ENCODE measurements around the gene LRP1B. TPM values are rescaled to one million over a fixed set of nuclear protein-coding genes. Genes with fewer than 3 reads are reported as not detected.
A peak's percentile ranks its signal among the peaks of the same experiment; 100 is the strongest.

The LRP1B gene
- total and polyA plus RNA-seq, 5 donors from 2014 or later: not detected

GRCh38 chr2:141932261-141932660 is 198.6 kb downstream of the LRP1B start:
- H3K9me3 ChIP-seq (ENCODE audit: control insufficient read depth in 2 of 2, low read length in 2 of 2): no peaks in the 10 kb centered on the region
- H3K4me1 ChIP-seq (ENCODE audit: control insufficient read depth, insufficient read depth, low read length, poor library complexity, severe bottlenecking): no peaks in the 10 kb centered on the region
- H3K9me3 Mint-ChIP-seq: peaks cover 0 to 12% (median 6%) of the 10 kb centered on the region in 7 donors
- no peak overlapping the region for H3K27ac ChIP-seq (ENCODE audit: insufficient read depth, low read length, poor library complexity, severe bottlenecking)
- H3K27me3 ChIP-seq (ENCODE audit: control insufficient read depth, insufficient read depth, low read length): no peaks in the 10 kb centered on the region
- DNase-seq: no peak
- no peaks in the 10 kb centered on the region for H3K4me1 Mint-ChIP-seq
- no peak overlapping the region for H3K4me3 Mint-ChIP-seq
- no peaks in the 10 kb centered on the region for H3K27me3 Mint-ChIP-seq
- no peaks in the 10 kb centered on the region for H3K36me3 Mint-ChIP-seq
- H3K27ac Mint-ChIP-seq: no peak overlapping the region
- no peak overlapping the region for H3K4me3 ChIP-seq (ENCODE audit: low read depth, low read length)
- no peak for ATAC-seq (ENCODE audit: low read depth in 2 of 2)
- H3K36me3 ChIP-seq (ENCODE audit: control insufficient read depth, insufficient read depth, low read length): no peaks in the 10 kb centered on the region

- no peak overlapping the region for H3K27ac Mint-ChIP-seq
- DNase-seq (no peak), ATAC-seq (ENCODE audit: low read depth in 2 of 2) (no peak)
- no peaks in the 10 kb centered on the region for H3K9me3 ChIP-seq (ENCODE audit: control insufficient read depth in 2 of 2, low read length in 2 of 2)
- no peaks in the 10 kb centered on the region for H3K36me3 ChIP-seq (ENCODE audit: control insufficient read depth, insufficient read depth, low read length)
- no peaks in the 10 kb centered on the region for H3K27me3 Mint-ChIP-seq
- H3K27me3 ChIP-seq (ENCODE audit: control insufficient read depth, insufficient read depth, low read length): no peaks in the 10 kb centered on the region
- H3K4me3 Mint-ChIP-seq: no peak overlapping the region
- H3K4me3 ChIP-seq (ENCODE audit: low read depth, low read length): no peak overlapping the region
- H3K4me1 Mint-ChIP-seq: no peaks in the 10 kb centered on the region
- no peaks in the 10 kb centered on the region for H3K4me1 ChIP-seq (ENCODE audit: control insufficient read depth, insufficient read depth, low read length, poor library complexity, severe bottlenecking)
- H3K9me3 Mint-ChIP-seq: peaks cover 0 to 12% (median 6%) of the 10 kb centered on the region in 7 donors
- H3K36me3 Mint-ChIP-seq: no peaks in the 10 kb centered on the region
- no peak overlapping the region for H3K27ac ChIP-seq (ENCODE audit: insufficient read depth, low read length, poor library complexity, severe bottlenecking)
These were observed 199.0 kb downstream of the LRP1B start for GRCh38 chr2:141931797-141932196.

GRCh38 chr2:141930803-141931202 is 200.0 kb downstream of the LRP1B start:
- no peaks in the 10 kb centered on the region for H3K27me3 ChIP-seq (ENCODE audit: control insufficient read depth, insufficient read depth, low read length)
- Mint-ChIP-seq H3K27ac (peak overlapping the region in 1 of 3 donors; percentile 61), H3K36me3 (no peaks in the 10 kb centered on the region), H3K4me1 (no peaks in the 10 kb centered on the region), H3K9me3 (peaks cover 1 to 13% (median 6%) of the 10 kb centered on the region in 7 donors), H3K27me3 (no peaks in the 10 kb centered on the region), H3K4me3 (no peak overlapping the region)
- no peaks in the 10 kb centered on the region for H3K9me3 ChIP-seq (ENCODE audit: control insufficient read depth in 2 of 2, low read length in 2 of 2)
- H3K4me1 ChIP-seq (ENCODE audit: control insufficient read depth, insufficient read depth, low read length, poor library complexity, severe bottlenecking): no peaks in the 10 kb centered on the region
- no peak overlapping the region for H3K4me3 ChIP-seq (ENCODE audit: low read depth, low read length)
- no peak overlapping the region for H3K27ac ChIP-seq (ENCODE audit: insufficient read depth, low read length, poor library complexity, severe bottlenecking)
- no peaks in the 10 kb centered on the region for H3K36me3 ChIP-seq (ENCODE audit: control insufficient read depth, insufficient read depth, low read length)
- no peak for DNase-seq
- ATAC-seq (ENCODE audit: low read depth in 2 of 2): no peak

GRCh38 chr2:141929331-141930252 is 201.2 kb downstream of the LRP1B start:
- no peaks in the 10 kb centered on the region for H3K36me3 ChIP-seq (ENCODE audit: control insufficient read depth, insufficient read depth, low read length)
- Mint-ChIP-seq H3K36me3 (no peaks in the 10 kb centered on the region), H3K4me3 (no peak overlapping the region), H3K9me3 (peaks cover 1 to 15% (median 8%) of the 10 kb centered on the region in 7 donors), H3K4me1 (no peaks in the 10 kb centered on the region), H3K27ac (no peak overlapping the region), H3K27me3 (no peaks in the 10 kb centered on the region)
- no peaks in the 10 kb centered on the region for H3K27me3 ChIP-seq (ENCODE audit: control insufficient read depth, insufficient read depth, low read length)
- H3K9me3 ChIP-seq (ENCODE audit: control insufficient read depth in 2 of 2, low read length in 2 of 2): no peaks in the 10 kb centered on the region
- no peaks in the 10 kb centered on the region for H3K4me1 ChIP-seq (ENCODE audit: control insufficient read depth, insufficient read depth, low read length, poor library complexity, severe bottlenecking)
- no peak overlapping the region for H3K4me3 ChIP-seq (ENCODE audit: low read depth, low read length)
- no peak overlapping the region for H3K27ac ChIP-seq (ENCODE audit: insufficient read depth, low read length, poor library complexity, severe bottlenecking)
- DNase-seq: no peak
- ATAC-seq (ENCODE audit: low read depth in 2 of 2): no peak

- no peaks in the 10 kb centered on the region for H3K27me3 Mint-ChIP-seq
- no peaks in the 10 kb centered on the region for H3K9me3 ChIP-seq (ENCODE audit: control insufficient read depth in 2 of 2, low read length in 2 of 2)
- H3K4me1 ChIP-seq (ENCODE audit: control insufficient read depth, insufficient read depth, low read length, poor library complexity, severe bottlenecking): no peaks in the 10 kb centered on the region
- ATAC-seq (ENCODE audit: low read depth in 2 of 2): no peak
- H3K27me3 ChIP-seq (ENCODE audit: control insufficient read depth, insufficient read depth, low read length): no peaks in the 10 kb centered on the region
- peaks cover 1 to 13% (median 7%) of the 10 kb centered on the region in 7 donors for H3K9me3 Mint-ChIP-seq
- H3K27ac Mint-ChIP-seq: no peak overlapping the region
- no peaks in the 10 kb centered on the region for H3K36me3 Mint-ChIP-seq
- no peak overlapping the region for H3K4me3 ChIP-seq (ENCODE audit: low read depth, low read length)
- no peaks in the 10 kb centered on the region for H3K36me3 ChIP-seq (ENCODE audit: control insufficient read depth, insufficient read depth, low read length)
- no peaks in the 10 kb centered on the region for H3K4me1 Mint-ChIP-seq
- no peak for DNase-seq
- no peak overlapping the region for H3K4me3 Mint-ChIP-seq
- no peak overlapping the region for H3K27ac ChIP-seq (ENCODE audit: insufficient read depth, low read length, poor library complexity, severe bottlenecking)
These were observed 202.3 kb downstream of the LRP1B start for GRCh38 chr2:141928476-141928875.

- Histone ChIP-seq H3K27me3 (ENCODE audit: control insufficient read depth, insufficient read depth, low read length) (no peaks in the 10 kb centered on the region), H3K9me3 (ENCODE audit: control insufficient read depth in 2 of 2, low read length in 2 of 2) (no peaks in the 10 kb centered on the region), H3K4me3 (ENCODE audit: low read depth, low read length) (no peak overlapping the region), H3K36me3 (ENCODE audit: control insufficient read depth, insufficient read depth, low read length) (no peaks in the 10 kb centered on the region), H3K4me1 (ENCODE audit: control insufficient read depth, insufficient read depth, low read length, poor library complexity, severe bottlenecking) (no peaks in the 10 kb centered on the region), H3K27ac (ENCODE audit: insufficient read depth, low read length, poor library complexity, severe bottlenecking) (no peak overlapping the region)
- Mint-ChIP-seq H3K9me3 (peaks cover 1 to 15% (median 7%) of the 10 kb centered on the region in 7 donors), H3K4me1 (no peaks in the 10 kb centered on the region), H3K27ac (no peak overlapping the region), H3K27me3 (no peaks in the 10 kb centered on the region), H3K4me3 (no peak overlapping the region), H3K36me3 (no peaks in the 10 kb centered on the region)
- no peak for ATAC-seq (ENCODE audit: low read depth in 2 of 2)
- DNase-seq: no peak
These were observed 203.3 kb downstream of the LRP1B start for GRCh38 chr2:141927536-141927935.

- H3K9me3 ChIP-seq (ENCODE audit: control insufficient read depth in 2 of 2, low read length in 2 of 2): no peaks in the 10 kb centered on the region
- peaks cover 1 to 20% (median 5%) of the 10 kb centered on the region in 7 donors for H3K9me3 Mint-ChIP-seq
- H3K36me3 ChIP-seq (ENCODE audit: control insufficient read depth, insufficient read depth, low read length): no peaks in the 10 kb centered on the region
- no peak overlapping the region for H3K4me3 ChIP-seq (ENCODE audit: low read depth, low read length)
- no peaks in the 10 kb centered on the region for H3K27me3 Mint-ChIP-seq
- no peaks in the 10 kb centered on the region for H3K27me3 ChIP-seq (ENCODE audit: control insufficient read depth, insufficient read depth, low read length)
- H3K4me1 ChIP-seq (ENCODE audit: control insufficient read depth, insufficient read depth, low read length, poor library complexity, severe bottlenecking): no peaks in the 10 kb centered on the region
- H3K4me3 Mint-ChIP-seq: no peak overlapping the region
- ATAC-seq (ENCODE audit: low read depth in 2 of 2) (no peak), DNase-seq (no peak)
- no peak overlapping the region for H3K27ac Mint-ChIP-seq
- no peaks in the 10 kb centered on the region for H3K4me1 Mint-ChIP-seq
- no peaks in the 10 kb centered on the region for H3K36me3 Mint-ChIP-seq
- no peak overlapping the region for H3K27ac ChIP-seq (ENCODE audit: insufficient read depth, low read length, poor library complexity, severe bottlenecking)
These were observed 205.3 kb downstream of the LRP1B start for GRCh38 chr2:141925511-141925910.

- Histone ChIP-seq H3K36me3 (ENCODE audit: control insufficient read depth, insufficient read depth, low read length) (no peaks in the 10 kb centered on the region), H3K9me3 (ENCODE audit: control insufficient read depth in 2 of 2, low read length in 2 of 2) (no peaks in the 10 kb centered on the region), H3K4me3 (ENCODE audit: low read depth, low read length) (no peak overlapping the region), H3K4me1 (ENCODE audit: control insufficient read depth, insufficient read depth, low read length, poor library complexity, severe bottlenecking) (no peaks in the 10 kb centered on the region), H3K27ac (ENCODE audit: insufficient read depth, low read length, poor library complexity, severe bottlenecking) (no peak overlapping the region), H3K27me3 (ENCODE audit: control insufficient read depth, insufficient read depth, low read length) (no peaks in the 10 kb centered on the region)
- H3K4me3 Mint-ChIP-seq: no peak overlapping the region
- DNase-seq (no peak), ATAC-seq (ENCODE audit: low read depth in 2 of 2) (no peak)
- H3K9me3 Mint-ChIP-seq: peaks cover 3 to 27% (median 5%) of the 10 kb centered on the region in 7 donors
- no peaks in the 10 kb centered on the region for H3K27me3 Mint-ChIP-seq
- no peaks in the 10 kb centered on the region for H3K4me1 Mint-ChIP-seq
- H3K36me3 Mint-ChIP-seq: no peaks in the 10 kb centered on the region
- H3K27ac Mint-ChIP-seq: no peak overlapping the region
These were observed 207.2 kb downstream of the LRP1B start for GRCh38 chr2:141923657-141924056.

Measured in CD4-positive, CD25-positive, alpha-beta regulatory T cell (primary cell).